Liver (tissue), 9 donors: ENCODE results near the gene ACTL8. TPM values are rescaled to one million over a fixed set of nuclear protein-coding genes. Genes with fewer than 3 reads are reported as not detected.

Experiments used
- DNase-seq: peaks from one replicate; pipeline ENCODE4 v3.0.0-alpha.2; 2017; ENCODE audit warnings: low spot score
- H3K27ac ChIP-seq, 2 donors: one replicate each; pipeline ENCODE4 v1.7.0; 2013; ENCODE audit warnings: inconsistent platforms in 2 of 2, low read length in 2 of 2, control low read depth in 1 of 2, low read depth in 1 of 2, mild to moderate bottlenecking in 1 of 2
- H3K27me3 ChIP-seq, 4 donors: one replicate each; pipeline versions ENCODE4 v1.6.1 to v1.7.0; 2013; ENCODE audit warnings: low read length in 3 of 4, inconsistent platforms in 1 of 4, mild to moderate bottlenecking in 1 of 4, moderate library complexity in 1 of 4; ENCODE audit not compliant: control insufficient read depth in 4 of 4, insufficient read depth in 4 of 4
- H3K36me3 ChIP-seq, 4 donors: one replicate each; pipeline versions ENCODE4 v1.6.1 to v1.7.0; 2013; ENCODE audit warnings: low read length in 3 of 4, mild to moderate bottlenecking in 3 of 4, low read depth in 1 of 4, moderate library complexity in 1 of 4; ENCODE audit not compliant: control insufficient read depth in 4 of 4, insufficient read depth in 3 of 4
- H3K4me1 ChIP-seq, 4 donors: one replicate each; pipeline versions ENCODE4 v1.6.1 to v1.7.0; 2013; ENCODE audit warnings: low read length in 3 of 4, mild to moderate bottlenecking in 3 of 4, moderate library complexity in 1 of 4; ENCODE audit not compliant: control insufficient read depth in 4 of 4, insufficient read depth in 4 of 4
- H3K4me3 ChIP-seq, 3 donors: one replicate each; pipeline versions ENCODE4 v1.6.1 to v1.7.0; 2013; ENCODE audit warnings: low read length in 3 of 3, control low read depth in 1 of 3, low read depth in 1 of 3, mild to moderate bottlenecking in 1 of 3
- H3K9ac ChIP-seq, 2 donors: one replicate each; pipeline ENCODE4 v1.7.0; 2013; ENCODE audit warnings: low read length in 2 of 2, mild to moderate bottlenecking in 2 of 2, moderate library complexity in 2 of 2, control low read depth in 1 of 2, low read depth in 1 of 2
- H3K9me3 ChIP-seq, 4 donors: one replicate each; pipeline versions ENCODE4 v1.6.1 to v1.7.0; 2013; ENCODE audit warnings: low read length in 3 of 4; ENCODE audit not compliant: control insufficient read depth in 4 of 4
- ATF3 ChIP-seq: IDR thresholded peaks from 2 replicates; pipeline ENCODE4 v1.6.1; 2016; ENCODE audit warnings: antibody characterized with exemption
- CTCF ChIP-seq: fragments of 150-350 bp; IDR thresholded peaks from 2 replicates; pipeline ENCODE4 v1.5.1; 2017; ENCODE audit warnings: improper control_type of control experiment, low read depth, low read length; ENCODE audit not compliant: missing input control
- EGR1 ChIP-seq, 2 donors: IDR thresholded peaks; 2 replicates each; pipeline ENCODE4 v1.6.1; 2016 to 2018; ENCODE audit warnings: antibody characterized with exemption in 2 of 2, low read depth in 2 of 2
- FOXA1 ChIP-seq: IDR thresholded peaks from 2 replicates; pipeline ENCODE4 v1.6.1; 2016; ENCODE audit warnings: antibody characterized with exemption
- FOXA2 ChIP-seq: IDR thresholded peaks from 2 replicates; pipeline ENCODE4 v1.6.1; 2016; ENCODE audit warnings: antibody characterized with exemption
- GABPA ChIP-seq, 2 donors: IDR thresholded peaks in 1 of 2; conservative IDR thresholded peaks in 1 of 2; 2 replicates each; pipeline ENCODE4 v1.6.1; 2016; ENCODE audit warnings: antibody characterized with exemption in 2 of 2, mild to moderate bottlenecking in 1 of 2, moderate library complexity in 1 of 2
- HNF4A ChIP-seq, 2 donors: conservative IDR thresholded peaks; 2 replicates each; pipeline ENCODE4 v1.6.1; 2016; ENCODE audit warnings: antibody characterized with exemption in 2 of 2, mild to moderate bottlenecking in 2 of 2
- HNF4G ChIP-seq: IDR thresholded peaks from 2 replicates; pipeline ENCODE4 v1.6.1; 2016; ENCODE audit warnings: antibody characterized with exemption
- JUND ChIP-seq, 2 donors: IDR thresholded peaks; 2 replicates each; pipeline ENCODE4 v1.6.1; 2016; ENCODE audit warnings: antibody characterized with exemption in 2 of 2
- MAX ChIP-seq: IDR thresholded peaks from 2 replicates; pipeline ENCODE4 v1.6.1; 2016; ENCODE audit warnings: antibody characterized with exemption
- NR2F2 ChIP-seq: IDR thresholded peaks from 2 replicates; pipeline ENCODE4 v1.6.1; 2016; ENCODE audit warnings: antibody characterized with exemption
- RAD21 ChIP-seq, 2 donors: IDR thresholded peaks; 2 replicates each; pipeline ENCODE4 v1.6.1; 2016; ENCODE audit warnings: antibody characterized with exemption in 2 of 2, mild to moderate bottlenecking in 2 of 2
- REST ChIP-seq: IDR thresholded peaks from 2 replicates; pipeline ENCODE4 v1.6.1; 2016; ENCODE audit warnings: antibody characterized with exemption, mild to moderate bottlenecking
- RXRA ChIP-seq, 2 donors: IDR thresholded peaks; 2 replicates each; pipeline ENCODE4 v1.6.1; 2017 to 2018; ENCODE audit warnings: antibody characterized with exemption in 2 of 2, mild to moderate bottlenecking in 1 of 2
- SP1 ChIP-seq: IDR thresholded peaks from 2 replicates; pipeline ENCODE4 v1.6.1; 2018; ENCODE audit warnings: antibody characterized with exemption, mild to moderate bottlenecking
- TAF1 ChIP-seq: conservative IDR thresholded peaks from 2 replicates; pipeline ENCODE4 v1.6.1; 2016; ENCODE audit warnings: antibody characterized with exemption, mild to moderate bottlenecking
- YY1 ChIP-seq: IDR thresholded peaks from 2 replicates; pipeline ENCODE4 v1.6.1; 2016; ENCODE audit warnings: antibody characterized with exemption, mild to moderate bottlenecking
- ZBTB33 ChIP-seq: IDR thresholded peaks from 2 replicates; pipeline ENCODE4 v1.6.1; 2016; ENCODE audit warnings: antibody characterized with exemption
- whole genome bisulfite sequencing: extraction: QIAGEN DNeasy Blood & Tissue Kit; methylation state at CpG from one replicate; pipeline ENCODE4 v1.1.7; 2013; 5-methylcytosine and 5-hydroxymethylcytosine counted together
- polyA plus RNA-seq, 2 donors: library from polyadenylated mRNA; stranded (reverse) in 1 of 2; unstranded in 1 of 2; fragments of 200-250 nt in 1 of 2; fragments of >200 nt in 1 of 2; fragmentation: Nextera tagmentation in 1 of 2; extraction: Ambion mirVana in 1 of 2; gene quantifications; one replicate each; pipeline versions ENCODE4 v1.2.1 to v1.2.3, GENCODE V29; 2013 to 2015
- total RNA-seq, 2 donors: library from RNA; depleted of rRNA; stranded (reverse); fragments of >200 nt; gene quantifications; one replicate each; pipeline ENCODE4 v1.2.3, GENCODE V29; 2014
- donor health status: healthy.
- donor health status: healthy.
- donor health status: healthy.
- donor health status: healthy.
- donor health status: healthy.

The ACTL8 gene
- total and polyA plus RNA-seq, 4 donors: not detected

GRCh38 chr1:17808816-17809215, 53.7 kb downstream of the ACTL8 start:
- peaks cover 0 to 2% (median 0%) of the 10 kb centered on the region in 4 donors for H3K9me3 ChIP-seq
- H3K4me1 ChIP-seq: no peaks in the 10 kb centered on the region
- DNase-seq: no peak
- TF ChIP-seq REST: no peak
- no peak for TF ChIP-seq NR2F2
- no peak for TF ChIP-seq FOXA2
- no peak for TF ChIP-seq ATF3
- no peak for TF ChIP-seq SP1
- no peak for TF ChIP-seq HNF4A (conservative IDR thresholded peaks at IDR 0.05)
- TF ChIP-seq JUND (IDR thresholded peaks at IDR 0.05): no peak
- no peak for TF ChIP-seq CTCF
- no peak for TF ChIP-seq RAD21 (IDR thresholded peaks at IDR 0.05)
- no peak for TF ChIP-seq HNF4G
- no peak for TF ChIP-seq GABPA (IDR thresholded peaks at IDR 0.05 in 1 of 2, conservative IDR thresholded peaks at IDR 0.05 in 1 of 2)
- TF ChIP-seq FOXA1: no peak
- TF ChIP-seq ZBTB33: no peak
- TF ChIP-seq YY1: no peak
- no peak for TF ChIP-seq TAF1
- TF ChIP-seq MAX: no peak
- TF ChIP-seq RXRA (IDR thresholded peaks at IDR 0.05): no peak
- H3K4me3 ChIP-seq: no peak overlapping the region
- WGBS: 68% methylated on average over 6 of the region's 6 CpGs
- no peak overlapping the region for H3K9ac ChIP-seq
- H3K27ac ChIP-seq: no peak overlapping the region
- H3K36me3 ChIP-seq: no peaks in the 10 kb centered on the region
- H3K27me3 ChIP-seq: peaks cover 0 to 2% (median 0%) of the 10 kb centered on the region in 4 donors

GRCh38 chr1:17810668-17811067, 55.5 kb downstream of the ACTL8 start:
- no peaks in the 10 kb centered on the region for H3K36me3 ChIP-seq
- no peak overlapping the region for H3K27ac ChIP-seq
- 98% methylated on average over 2 of the region's 2 CpGs for WGBS
- DNase-seq: no peak
- H3K4me1 ChIP-seq: no peaks in the 10 kb centered on the region
- H3K9ac ChIP-seq: no peak overlapping the region
- H3K27me3 ChIP-seq: peaks cover 0 to 5% (median 0%) of the 10 kb centered on the region in 4 donors
- no peak overlapping the region for H3K4me3 ChIP-seq
- peaks cover 0 to 2% (median 0%) of the 10 kb centered on the region in 4 donors for H3K9me3 ChIP-seq
- TF ChIP-seq ATF3 (no peak), HNF4A (conservative IDR thresholded peaks at IDR 0.05) (no peak), HNF4G (no peak), EGR1 (IDR thresholded peaks at IDR 0.05; ENCODE audit: low read depth in 2 of 2) (no peak), SP1 (no peak), NR2F2 (no peak), FOXA2 (no peak), RXRA (IDR thresholded peaks at IDR 0.05) (no peak), TAF1 (no peak), RAD21 (IDR thresholded peaks at IDR 0.05) (no peak), GABPA (IDR thresholded peaks at IDR 0.05 in 1 of 2, conservative IDR thresholded peaks at IDR 0.05 in 1 of 2) (no peak), REST (no peak), YY1 (no peak), JUND (IDR thresholded peaks at IDR 0.05) (no peak), FOXA1 (no peak)
